Measurements from ENCODE around the gene SNX32.

GRCh38 chr11:65857500-65857852, 23.7 kb downstream of the SNX32 start:
- TF ChIP-seq CTCF (IDR thresholded peaks at IDR 0.05; ENCODE audit: insufficient read depth, low read length) (no peak), SPI1 (IDR thresholded peaks at IDR 0.05; ENCODE audit: borderline replicate concordance, low read depth) (no peak)

All from HL-60 (cell line).